Renal cortical epithelial cell (primary cell): ENCODE measurements around the gene CCDC178. TPM values are rescaled to one million over a fixed set of nuclear protein-coding genes. Genes with fewer than 3 reads are reported as not detected.
"Not testable (repeated sequence)": the region's sequence is repeated elsewhere in the genome, so short reads cannot be mapped to it uniquely, and the experiment has no call there.

Source experiments
- DNase-seq: peaks from one replicate; pipeline ENCODE4 v3.0.0-alpha.2; 2011; ENCODE audit warnings: low read depth
- total RNA-seq: library from RNA; depleted of rRNA; stranded (reverse); fragments of >200 nt; gene quantifications from 2 replicates; pipeline ENCODE4 v1.2.3, GENCODE V29; 2014

CCDC178 gene
- total RNA-seq, 1 donor from 2014 or later, result 0.30 TPM

- peak; percentile 70 for DNase-seq
Observed at GRCh38 chr18:33231474-33232317, 208.8 kb downstream of the CCDC178 start.

GRCh38 chr18:33212363-33212762 is 228.2 kb downstream of the CCDC178 start:
- DNase-seq, result no peak

- peak; percentile 54 for DNase-seq
Observed at GRCh38 chr18:33210575-33211189, 229.8 kb downstream of the CCDC178 start.

GRCh38 chr18:33205777-33206176 is 234.7 kb downstream of the CCDC178 start:
- DNase-seq, result no peak

GRCh38 chr18:33201509-33201926 is 239.0 kb downstream of the CCDC178 start:
- DNase-seq, result peak; percentile 90

GRCh38 chr18:33195795-33196194 is 244.7 kb downstream of the CCDC178 start:
- no peak for DNase-seq

GRCh38 chr18:33194793-33195192 is 245.7 kb downstream of the CCDC178 start:
- DNase-seq, result no peak

GRCh38 chr18:33184958-33185357 is 255.6 kb downstream of the CCDC178 start:
- no peak for DNase-seq

- peak; percentile 34 for DNase-seq
Observed at GRCh38 chr18:33184175-33184574, 256.3 kb downstream of the CCDC178 start.

- no peak for DNase-seq
Observed at GRCh38 chr18:33183136-33183535, 257.4 kb downstream of the CCDC178 start.

GRCh38 chr18:33181016-33181415 is 259.5 kb downstream of the CCDC178 start:
- DNase-seq, result no peak

- DNase-seq, result no peak
Observed at GRCh38 chr18:33169218-33169617, 271.3 kb downstream of the CCDC178 start.

- DNase-seq, result not testable (repeated sequence)
Observed at GRCh38 chr18:33164121-33164520, 276.4 kb downstream of the CCDC178 start.

GRCh38 chr18:33161131-33161530 is 279.4 kb downstream of the CCDC178 start:
- no peak for DNase-seq

- no peak for DNase-seq
Observed at GRCh38 chr18:33159151-33159550, 281.4 kb downstream of the CCDC178 start.

- DNase-seq, result no peak
Observed at GRCh38 chr18:33157893-33158292, 282.6 kb downstream of the CCDC178 start.

- no peak for DNase-seq
Observed at GRCh38 chr18:33156906-33157470, 283.5 kb downstream of the CCDC178 start.

GRCh38 chr18:33154049-33154448 is 286.5 kb downstream of the CCDC178 start:
- no peak for DNase-seq

- peak; percentile 9 for DNase-seq
Observed at GRCh38 chr18:33152376-33152775, 288.1 kb downstream of the CCDC178 start.

GRCh38 chr18:33147811-33148210 is 292.7 kb downstream of the CCDC178 start:
- not testable (repeated sequence) for DNase-seq

GRCh38 chr18:33146014-33146413 is 294.5 kb downstream of the CCDC178 start:
- DNase-seq, result peak; percentile 3

- peak; percentile 14 for DNase-seq
Observed at GRCh38 chr18:33135951-33136660, 304.4 kb downstream of the CCDC178 start.
